Stimulated activated effector memory CD8-positive, alpha-beta T cell treated with anti-CD3 and anti-CD28 coated beads, Interleukin-12 subunit alpha, Interleukin-12 subunit beta, amount 100 ng/mL, for 72 hours (primary cell): ENCODE measurements around the gene WDFY2.

Experiments
- ATAC-seq: fragments of 150-1000 bp; cut with Tn5 transposase; 2 replicates; pipeline ENCODE4 v1.10.0; 2021
- DNase-seq, 2 donors: peaks; one replicate each; pipeline ENCODE4 v3.0.0; 2021 to 2022; ENCODE audit warnings: low spot score in 2 of 2
- H3K27ac Mint-ChIP-seq: one replicate; pipeline ENCODE4 v1.8.0; 2022; ENCODE audit warnings: mild to moderate bottlenecking, mixed read lengths
- H3K36me3 Mint-ChIP-seq: one replicate; pipeline ENCODE4 v1.8.0; 2022; ENCODE audit warnings: mild to moderate bottlenecking, mixed read lengths
- H3K4me1 Mint-ChIP-seq: one replicate; pipeline ENCODE4 v1.8.0; 2022; ENCODE audit warnings: mixed read lengths
- H3K4me3 Mint-ChIP-seq: one replicate; pipeline ENCODE4 v1.8.0; 2022; ENCODE audit warnings: mild to moderate bottlenecking, mixed read lengths
- H3K9me3 Mint-ChIP-seq: one replicate; pipeline ENCODE4 v1.8.0; 2022; ENCODE audit warnings: mixed read lengths

Gene WDFY2

DNA sequence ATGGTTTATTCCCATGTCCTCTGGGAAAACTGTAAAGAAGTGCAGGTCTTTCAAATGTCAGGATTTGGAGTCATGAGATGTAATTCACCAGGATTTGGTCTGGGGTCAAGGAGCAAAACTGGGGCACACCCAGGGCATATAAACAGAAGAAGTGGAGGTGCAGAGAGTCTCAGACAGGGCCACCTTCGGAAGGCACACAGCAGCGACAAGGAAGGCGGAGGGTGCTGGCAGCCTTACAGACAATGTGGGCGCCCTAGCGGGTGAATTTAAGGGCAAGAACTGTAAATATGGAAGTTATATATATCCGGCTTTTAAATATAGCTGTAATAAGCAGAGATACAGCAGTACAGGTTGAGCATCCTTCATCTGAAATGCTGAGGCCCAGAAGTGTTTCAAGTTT is 188.5 kb downstream of the WDFY2 start:
- DNase-seq, result no peak
- no peak for ATAC-seq
- peaks cover 14% of the 10 kb centered on the region for H3K36me3 Mint-ChIP-seq
- no peaks in the 10 kb centered on the region for H3K4me1 Mint-ChIP-seq
- no peak overlapping the region for H3K27ac Mint-ChIP-seq
- no peaks in the 10 kb centered on the region for H3K9me3 Mint-ChIP-seq
- no peak overlapping the region for H3K4me3 Mint-ChIP-seq

DNA sequence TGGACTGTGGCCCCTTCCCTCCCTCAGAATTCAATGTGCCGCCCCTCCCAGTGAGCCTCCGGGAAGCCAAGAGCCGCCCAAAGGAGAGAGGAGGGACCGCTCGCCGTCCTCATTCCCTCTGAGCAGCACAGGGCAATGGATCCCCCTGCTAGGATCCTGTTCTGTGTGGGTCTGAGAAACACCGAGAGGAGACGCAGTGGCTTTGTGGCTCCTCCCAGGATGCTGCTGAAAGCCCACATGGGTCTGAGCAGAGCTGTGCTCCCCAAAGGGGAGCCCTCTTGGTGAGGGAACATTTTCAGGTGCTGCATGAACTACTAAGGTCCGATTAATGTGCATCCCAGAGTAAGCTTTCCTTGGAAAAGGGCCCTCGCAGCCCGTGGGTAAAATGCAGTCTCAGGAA is 189.3 kb downstream of the WDFY2 start:
- Mint-ChIP-seq H3K4me3 (no peak overlapping the region), H3K36me3 (peaks cover 7% of the 10 kb centered on the region), H3K4me1 (no peaks in the 10 kb centered on the region), H3K27ac (no peak overlapping the region), H3K9me3 (no peaks in the 10 kb centered on the region)
- DNase-seq, result no peak
- ATAC-seq, result no peak

DNA sequence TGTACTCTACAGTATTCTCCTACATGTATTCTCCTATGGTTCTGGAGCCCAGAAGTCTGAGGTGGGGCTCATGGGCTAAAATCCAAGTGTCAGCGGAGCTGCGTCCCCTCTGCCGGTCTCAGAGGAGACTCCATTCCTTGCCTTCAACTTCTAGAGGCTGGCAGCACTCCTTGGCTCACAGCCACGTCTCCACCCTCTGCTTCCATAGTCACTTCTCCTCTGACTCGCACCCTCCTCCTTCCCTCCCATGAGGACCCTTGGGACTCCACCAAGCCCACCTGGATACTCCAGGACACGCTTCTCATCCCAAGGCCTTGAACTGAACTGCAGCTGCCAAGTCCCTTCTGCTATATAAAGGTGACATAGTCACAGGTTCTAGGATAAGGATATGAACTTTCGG is 191.9 kb downstream of the WDFY2 start:
- DNase-seq, result no peak
- no peak for ATAC-seq
- Mint-ChIP-seq H3K36me3 (peaks cover 7% of the 10 kb centered on the region), H3K9me3 (no peaks in the 10 kb centered on the region), H3K4me3 (no peak overlapping the region), H3K27ac (no peak overlapping the region), H3K4me1 (peaks cover 5% of the 10 kb centered on the region)

DNA sequence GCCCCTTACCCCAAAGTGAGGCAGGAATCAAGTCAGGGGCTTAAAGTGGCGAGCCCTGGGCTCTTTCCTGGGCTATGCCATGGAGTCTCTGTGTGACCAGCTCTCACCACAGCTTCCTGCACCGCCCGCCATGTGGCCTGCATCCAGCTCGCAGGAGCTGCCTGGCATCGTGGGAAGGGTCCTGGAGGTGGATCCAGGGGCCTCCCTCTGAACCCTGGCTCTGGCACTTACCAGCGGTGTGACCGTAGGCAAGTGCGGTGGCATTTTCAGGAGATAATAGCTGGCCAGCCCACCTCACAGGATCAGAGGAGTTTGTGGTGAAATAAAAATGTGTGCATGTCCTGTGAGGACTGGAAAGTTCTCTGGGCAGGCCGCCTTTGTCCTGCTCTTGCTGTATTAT is 193.7 kb downstream of the WDFY2 start:
- no peaks in the 10 kb centered on the region for H3K9me3 Mint-ChIP-seq
- peaks cover 1% of the 10 kb centered on the region for H3K36me3 Mint-ChIP-seq
- no peak for ATAC-seq
- no peak for DNase-seq
- H3K4me3 Mint-ChIP-seq, result no peak overlapping the region
- H3K27ac Mint-ChIP-seq, result no peak overlapping the region
- H3K4me1 Mint-ChIP-seq, result peaks cover 17% of the 10 kb centered on the region

DNA sequence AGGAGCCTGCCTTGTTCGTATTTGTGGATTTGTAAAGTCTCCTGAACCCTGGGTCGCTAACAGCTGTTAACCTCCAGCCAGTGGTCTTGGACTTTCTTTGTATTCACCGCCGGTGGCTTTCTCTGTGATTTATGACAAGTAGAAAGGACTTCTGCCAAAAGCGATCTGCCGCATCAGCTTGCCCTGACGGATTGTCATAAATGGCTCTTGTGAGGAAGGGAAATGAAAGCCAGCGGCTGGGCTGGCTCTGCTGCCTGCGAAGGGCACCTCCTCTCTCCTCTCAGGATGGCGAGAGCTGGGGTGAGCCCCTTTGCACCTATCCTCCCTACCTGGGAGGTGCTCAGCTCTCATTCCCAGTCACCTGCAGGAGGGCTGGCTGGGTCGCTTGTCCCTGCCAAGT is 194.1 kb downstream of the WDFY2 start:
- Mint-ChIP-seq H3K36me3 (no peaks in the 10 kb centered on the region), H3K4me3 (no peak overlapping the region), H3K4me1 (peaks cover 17% of the 10 kb centered on the region), H3K27ac (no peak overlapping the region), H3K9me3 (no peaks in the 10 kb centered on the region)
- DNase-seq (no peak), ATAC-seq (no peak)

DNA sequence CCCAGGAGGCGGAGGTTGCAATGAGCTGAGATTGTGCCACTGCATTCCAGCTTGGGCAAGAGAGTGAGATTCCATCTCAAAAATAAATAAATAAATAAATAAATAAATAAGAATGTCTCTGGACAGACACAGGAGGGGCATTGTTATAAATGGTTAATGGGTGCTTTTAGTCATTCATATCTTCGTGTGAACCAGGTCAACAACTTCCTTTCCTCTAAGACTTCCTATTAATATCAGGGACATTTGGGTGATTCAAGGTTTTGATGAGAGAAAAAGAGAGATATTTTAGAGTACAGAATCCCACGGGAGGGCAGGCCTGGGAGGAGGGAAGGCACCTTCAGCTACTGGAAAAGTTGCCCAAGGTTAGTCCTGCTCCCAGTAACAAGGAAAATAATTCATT is 195.8 kb downstream of the WDFY2 start:
- H3K9me3 Mint-ChIP-seq, result no peaks in the 10 kb centered on the region
- peaks cover 17% of the 10 kb centered on the region for H3K4me1 Mint-ChIP-seq
- H3K4me3 Mint-ChIP-seq, result no peak overlapping the region
- H3K36me3 Mint-ChIP-seq, result peaks cover 4% of the 10 kb centered on the region
- no peak overlapping the region for H3K27ac Mint-ChIP-seq
- ATAC-seq (no peak), DNase-seq (no peak)

DNA sequence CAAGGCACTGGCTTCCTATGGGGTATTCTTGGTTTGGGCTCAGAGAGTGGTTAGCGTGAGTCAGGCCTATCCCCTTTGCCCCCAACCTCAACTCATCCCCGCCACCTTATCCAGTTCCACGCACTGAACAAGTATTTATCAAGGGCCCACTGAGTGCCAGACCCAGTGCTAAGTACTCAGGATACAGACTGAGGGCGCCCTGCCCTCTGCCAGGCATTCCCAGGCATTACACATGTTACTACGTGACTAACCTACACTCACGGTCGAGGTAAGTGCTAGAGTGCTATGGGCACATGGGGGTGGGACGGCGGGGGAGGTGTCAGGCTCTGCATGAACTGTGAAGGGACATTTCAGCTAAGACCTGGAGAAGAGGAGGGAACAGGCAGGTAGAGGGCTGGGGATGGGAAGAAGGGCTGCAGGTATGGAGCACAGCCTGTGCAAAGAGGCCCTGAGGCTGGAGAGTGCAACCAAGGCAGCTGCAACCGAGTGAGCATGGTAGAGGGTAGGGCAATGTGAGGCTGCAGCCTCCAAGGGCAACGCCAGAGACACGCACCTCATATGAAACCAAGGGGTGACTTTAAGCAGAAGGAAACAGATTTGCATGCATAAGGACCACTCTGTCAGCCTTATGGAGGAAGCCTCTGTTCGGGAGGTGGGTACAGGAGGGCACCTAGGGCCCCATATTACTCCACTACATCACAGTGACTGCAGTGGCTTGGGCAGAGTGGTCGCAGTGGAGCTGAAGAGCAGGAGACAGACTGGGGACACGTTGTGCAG is 197.2 kb downstream of the WDFY2 start:
- Mint-ChIP-seq H3K4me1 (peaks cover 17% of the 10 kb centered on the region), H3K9me3 (no peaks in the 10 kb centered on the region), H3K27ac (peak overlapping the region; percentile 74), H3K4me3 (no peak overlapping the region), H3K36me3 (peaks cover 4% of the 10 kb centered on the region)
- DNase-seq (no peak), ATAC-seq (peak; percentile 78)

DNA sequence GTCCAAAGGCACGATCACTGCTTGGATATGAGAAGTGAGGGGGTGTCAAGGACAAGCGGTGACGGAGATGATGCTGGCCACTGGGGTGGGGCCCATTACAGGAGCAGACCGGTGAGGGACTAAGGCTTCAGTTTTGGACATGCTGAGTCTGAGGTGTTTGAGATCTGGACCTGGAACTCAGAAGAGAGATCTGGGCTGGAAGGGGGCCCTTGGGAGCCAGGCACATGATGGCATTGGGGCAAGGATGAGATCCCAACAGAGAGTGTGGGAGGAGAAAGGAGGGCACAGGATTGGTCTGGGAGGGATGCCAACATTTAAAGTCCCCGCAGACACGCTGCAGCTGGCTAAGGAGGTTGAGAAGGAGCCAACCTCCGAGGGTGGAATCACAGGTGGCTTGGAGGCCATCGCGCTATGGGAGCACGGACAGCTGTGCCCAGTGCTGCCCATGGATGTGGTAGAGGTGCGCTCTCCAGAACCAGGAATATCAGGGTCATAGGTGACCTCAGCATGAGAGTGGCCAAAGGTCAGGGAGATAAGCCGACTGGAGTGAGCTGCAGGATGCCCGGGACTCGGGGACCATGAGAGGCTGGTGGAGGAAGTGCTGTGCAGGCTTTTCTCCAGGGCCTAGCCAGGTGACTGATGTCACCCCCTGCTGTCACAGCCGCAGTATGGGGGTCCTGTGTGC is 197.9 kb downstream of the WDFY2 start:
- no peak for DNase-seq
- no peak for ATAC-seq
- H3K27ac Mint-ChIP-seq, result peak overlapping the region; percentile 74
- H3K4me1 Mint-ChIP-seq, result peaks cover 17% of the 10 kb centered on the region
- H3K9me3 Mint-ChIP-seq, result no peaks in the 10 kb centered on the region
- peaks cover 4% of the 10 kb centered on the region for H3K36me3 Mint-ChIP-seq
- no peak overlapping the region for H3K4me3 Mint-ChIP-seq

DNA sequence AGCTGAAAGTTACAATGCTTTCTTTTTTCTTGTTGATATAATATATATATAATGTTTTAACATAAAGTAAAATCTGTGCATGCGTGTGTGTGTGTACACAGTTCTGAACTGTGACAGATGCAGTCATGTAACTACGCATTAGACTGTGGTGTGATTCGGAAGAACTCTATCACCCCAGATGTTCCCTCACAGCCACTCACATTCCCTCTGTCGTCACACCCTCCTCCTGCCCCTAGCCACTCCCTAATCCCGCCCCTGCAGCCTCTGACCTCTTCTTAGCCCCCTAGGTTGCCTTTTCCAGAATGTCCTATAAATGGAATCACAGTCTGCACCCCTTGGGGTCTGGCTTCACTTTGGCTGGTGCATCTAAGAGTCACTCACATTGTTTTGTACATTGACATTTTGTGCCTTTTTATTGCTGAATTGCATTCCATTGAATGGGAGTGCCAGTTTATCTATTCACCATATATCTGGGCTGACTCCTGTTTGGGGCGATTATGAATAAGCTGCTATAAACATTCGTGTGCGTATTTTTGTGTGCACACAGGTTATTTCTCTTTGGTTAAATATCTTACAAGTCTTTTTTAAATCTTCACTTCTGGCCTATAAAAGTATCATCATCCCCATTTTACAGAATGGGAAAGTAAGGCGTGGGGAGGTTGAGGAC is 199.3 kb downstream of the WDFY2 start:
- Mint-ChIP-seq H3K36me3 (peaks cover 4% of the 10 kb centered on the region), H3K4me3 (no peak overlapping the region), H3K27ac (peak overlapping the region; percentile 13), H3K9me3 (no peaks in the 10 kb centered on the region), H3K4me1 (peaks cover 17% of the 10 kb centered on the region)
- no peak for DNase-seq
- ATAC-seq, result no peak

DNA sequence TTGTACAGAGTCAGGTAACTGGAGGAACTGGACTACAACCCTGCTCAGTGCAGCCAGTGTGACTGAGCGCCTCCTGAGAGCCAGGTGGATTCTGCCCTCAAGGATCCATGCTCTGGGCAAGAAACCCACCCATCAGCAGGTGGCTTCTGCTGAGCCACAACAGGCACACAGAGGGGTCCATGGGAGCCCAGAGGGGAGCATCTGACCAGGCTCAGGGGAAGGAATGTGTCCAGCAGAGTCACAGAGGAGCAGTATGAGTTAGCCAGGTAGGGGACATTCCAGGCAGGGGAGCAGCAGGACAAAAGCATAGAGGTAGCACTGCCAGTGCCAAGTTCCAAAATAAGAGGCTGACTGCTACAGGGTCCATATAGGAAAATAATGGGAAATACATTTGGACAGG is 199.8 kb downstream of the WDFY2 start:
- Mint-ChIP-seq H3K27ac (peak overlapping the region; percentile 13), H3K4me1 (peaks cover 17% of the 10 kb centered on the region), H3K9me3 (no peaks in the 10 kb centered on the region), H3K4me3 (no peak overlapping the region), H3K36me3 (peaks cover 4% of the 10 kb centered on the region)
- DNase-seq (no peak), ATAC-seq (no peak)

DNA sequence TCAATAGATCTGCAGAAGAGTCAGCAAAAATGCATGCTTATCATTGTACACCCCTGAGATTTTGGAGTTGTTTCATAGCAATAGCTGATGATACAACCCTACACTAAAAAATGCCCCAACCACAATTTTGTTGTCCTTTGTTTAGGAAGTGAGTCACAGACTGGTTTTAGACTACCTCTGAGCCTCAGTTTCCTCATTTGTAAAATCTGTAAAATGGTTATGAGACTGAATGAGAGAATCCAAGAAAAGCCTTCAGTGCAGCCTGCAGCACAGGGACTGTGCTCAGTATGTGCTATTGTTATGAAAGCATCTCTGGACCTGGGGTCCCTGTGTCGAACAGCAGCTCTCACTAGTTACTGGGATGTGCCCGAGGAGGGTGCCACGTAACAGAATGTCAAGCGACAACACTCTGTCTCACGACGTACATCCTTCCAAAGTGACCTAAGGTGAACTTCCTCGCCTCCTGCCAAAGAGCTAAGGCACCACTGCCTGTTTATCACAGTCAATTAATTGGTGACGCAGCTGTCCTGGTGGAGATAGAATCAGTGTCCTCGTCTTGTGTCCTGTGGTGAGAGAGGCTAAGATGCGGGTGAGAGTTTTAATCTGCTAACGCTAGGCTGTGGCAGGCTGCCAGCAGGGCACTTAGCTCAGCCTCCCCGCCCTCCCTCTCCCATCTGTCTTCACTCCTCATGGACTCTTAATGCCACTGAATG is 201.6 kb downstream of the WDFY2 start:
- no peak overlapping the region for H3K4me3 Mint-ChIP-seq
- H3K27ac Mint-ChIP-seq, result no peak overlapping the region
- H3K9me3 Mint-ChIP-seq, result no peaks in the 10 kb centered on the region
- ATAC-seq (peak; percentile 70), DNase-seq (no peak)
- H3K4me1 Mint-ChIP-seq, result peaks cover 13% of the 10 kb centered on the region
- H3K36me3 Mint-ChIP-seq, result peaks cover 4% of the 10 kb centered on the region

DNA sequence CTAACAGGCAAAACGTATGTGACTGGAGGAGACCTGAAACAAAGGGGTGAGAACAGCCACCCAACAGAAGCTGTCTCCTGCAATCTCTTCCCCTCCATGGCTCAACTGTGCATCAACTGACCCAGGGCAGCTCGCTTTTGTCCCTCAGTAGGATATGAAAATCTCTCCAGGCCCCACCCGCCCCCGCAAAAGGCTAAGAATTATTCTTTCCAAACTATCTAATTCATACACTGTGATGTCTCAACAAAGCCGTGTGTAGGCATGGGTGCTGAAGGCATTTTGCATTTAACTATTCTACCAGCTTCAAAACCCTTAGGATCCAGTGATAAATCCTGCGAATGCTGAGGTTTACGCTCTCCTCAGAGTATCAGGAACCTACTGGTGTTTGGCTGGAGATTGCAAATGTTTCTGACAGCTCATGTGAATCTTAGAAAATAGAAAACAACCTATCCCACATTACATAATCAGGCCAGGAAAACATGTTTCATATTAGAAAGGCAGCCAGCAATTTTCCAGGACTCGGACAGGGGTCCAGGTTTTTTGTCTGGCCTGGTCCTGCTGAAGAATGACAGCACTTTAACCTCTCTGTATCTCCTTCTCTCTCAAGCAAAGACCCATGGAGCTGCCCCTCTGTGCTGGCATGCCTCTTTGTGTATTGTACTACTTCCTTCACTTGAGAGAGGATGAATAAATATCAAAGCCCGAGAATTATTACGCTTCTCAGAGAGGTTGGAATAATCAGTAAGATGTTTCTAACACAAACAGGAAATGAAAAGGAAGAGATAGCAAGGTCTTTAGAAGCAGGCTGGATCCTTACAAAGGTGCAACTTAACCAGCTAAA is 202.4 kb downstream of the WDFY2 start:
- Mint-ChIP-seq H3K4me1 (peaks cover 7% of the 10 kb centered on the region), H3K27ac (no peak overlapping the region), H3K9me3 (no peaks in the 10 kb centered on the region), H3K36me3 (peaks cover 4% of the 10 kb centered on the region), H3K4me3 (no peak overlapping the region)
- no peak for DNase-seq
- no peak for ATAC-seq

DNA sequence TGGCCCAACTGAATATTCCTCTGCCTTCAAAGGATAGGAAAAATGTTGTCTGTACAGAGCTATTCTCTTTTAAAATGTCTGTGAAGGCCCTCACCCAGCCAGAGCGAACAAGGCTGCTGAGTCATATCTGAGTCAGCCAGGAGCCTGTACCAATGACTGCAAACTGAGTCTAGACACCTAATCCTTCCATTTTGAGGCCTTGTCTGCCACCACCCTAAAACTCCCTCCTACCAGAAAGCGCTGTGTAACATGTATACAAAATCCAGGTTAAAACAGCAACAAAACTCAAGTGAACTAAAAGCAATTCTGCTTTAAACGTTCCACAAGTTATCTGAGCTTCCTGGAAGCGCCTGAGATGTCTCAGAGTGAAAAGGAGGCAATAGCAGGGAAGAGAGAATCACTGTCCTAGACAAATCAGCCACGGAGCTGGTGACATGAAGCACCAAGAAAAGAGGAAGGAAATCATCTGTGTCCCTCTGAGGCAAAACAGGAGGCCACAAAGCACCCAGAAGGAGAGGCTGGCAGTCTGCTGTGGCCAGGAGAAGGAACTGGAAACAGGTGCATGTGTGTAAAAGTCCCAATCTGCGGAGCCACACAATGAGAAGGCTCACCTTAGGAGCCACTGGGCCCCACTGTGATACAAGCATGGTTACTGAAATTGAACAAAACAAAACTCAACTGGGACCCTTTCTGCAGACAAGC is 209.5 kb downstream of the WDFY2 start:
- ATAC-seq (peak; percentile 94), DNase-seq (peak in 1 of 2 donors; percentile 55)
- Mint-ChIP-seq H3K4me1 (peaks cover 42% of the 10 kb centered on the region), H3K36me3 (no peaks in the 10 kb centered on the region), H3K4me3 (no peak overlapping the region), H3K9me3 (no peaks in the 10 kb centered on the region), H3K27ac (peak overlapping the region; percentile 85)

DNA sequence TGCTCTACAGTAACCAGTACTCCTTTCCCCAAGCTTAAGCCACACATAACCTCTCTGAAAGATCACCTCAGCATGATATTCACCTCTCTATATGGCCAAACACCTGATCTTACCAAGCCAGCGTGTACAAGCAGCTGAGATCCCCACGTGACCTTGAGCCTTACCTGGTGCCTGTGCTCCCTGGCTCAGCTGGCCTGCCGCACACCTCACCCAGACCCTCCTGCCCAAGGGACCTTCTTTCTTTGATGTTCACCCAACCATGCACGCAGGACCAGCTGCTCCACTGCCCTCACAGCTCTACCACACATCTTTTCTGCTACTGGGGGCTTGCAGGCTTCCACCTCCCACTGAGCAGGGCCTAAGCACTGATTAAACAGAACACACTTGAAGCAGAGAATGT is 210.7 kb downstream of the WDFY2 start:
- H3K27ac Mint-ChIP-seq, result peak overlapping the region; percentile 85

More for the DNA sequence above, 210.7 kb downstream of the WDFY2 start:
- Mint-ChIP-seq H3K36me3 (no peaks in the 10 kb centered on the region), H3K4me1 (peaks cover 46% of the 10 kb centered on the region), H3K4me3 (no peak overlapping the region), H3K9me3 (no peaks in the 10 kb centered on the region)
- ATAC-seq (no peak), DNase-seq (no peak)
